Subcutaneous abdominal adipose tissue (tissue), 5 donors: Measurements from ENCODE around the gene PEX14.
"Not testable (repeated sequence)": the region's sequence is repeated elsewhere in the genome, so short reads cannot be mapped to it uniquely, and the experiment has no call there.

ENCODE experiments used
- H3K27ac ChIP-seq: one replicate; pipeline ENCODE4 v1.7.0; 2013; ENCODE audit warnings: low read depth, mild to moderate bottlenecking, inconsistent platforms, low read length, moderate library complexity
- H3K27me3 ChIP-seq, 5 donors: one replicate each; pipeline ENCODE4 v1.7.0; 2013; ENCODE audit warnings: low read length in 5 of 5, inconsistent platforms in 1 of 5; ENCODE audit not compliant: control insufficient read depth in 5 of 5, insufficient read depth in 4 of 5
- H3K36me3 ChIP-seq, 5 donors: one replicate each; pipeline ENCODE4 v1.7.0; 2013; ENCODE audit warnings: low read length in 5 of 5; ENCODE audit not compliant: control insufficient read depth in 5 of 5, insufficient read depth in 5 of 5
- H3K4me1 ChIP-seq, 5 donors: one replicate each; pipeline ENCODE4 v1.7.0; 2013; ENCODE audit warnings: low read length in 5 of 5, mild to moderate bottlenecking in 3 of 5, moderate library complexity in 1 of 5; ENCODE audit not compliant: control insufficient read depth in 5 of 5, insufficient read depth in 5 of 5
- H3K4me3 ChIP-seq, 5 donors: one replicate each; pipeline ENCODE4 v1.7.0; 2013; ENCODE audit warnings: low read length in 5 of 5, low read depth in 1 of 5
- H3K9ac ChIP-seq, 5 donors: one replicate each; pipeline ENCODE4 v1.7.0; 2013; ENCODE audit warnings: low read length in 5 of 5, mild to moderate bottlenecking in 4 of 5, moderate library complexity in 3 of 5
- H3K9me3 ChIP-seq, 5 donors: one replicate each; pipeline ENCODE4 v1.7.0; 2013; ENCODE audit warnings: low read length in 5 of 5; ENCODE audit not compliant: control insufficient read depth in 5 of 5
- donor health status: healthy.
- donor health status: healthy.
- donor health status: healthy.
- donor health status: healthy.
- donor health status: healthy.

PEX14 gene

GRCh38 chr1:10474613-10475507 is at the start of gene PEX14:
PEX14 (plus strand) TSS chr1:10474950; CDS start chr1:10474967, 17 bp downstream.
- peak within 1 kb of the TSS; percentile 81 to 96 (median 89) for H3K4me3 ChIP-seq
- peak within 1 kb of the TSS; percentile 21 to 95 (median 92) for H3K9ac ChIP-seq
- H3K9me3 ChIP-seq = no peaks in the 10 kb centered on the region
- H3K36me3 ChIP-seq = peaks cover 0 to 3% (median 0%) of the 10 kb centered on the region in 5 donors
- no peaks in the 10 kb centered on the region for H3K27me3 ChIP-seq
- peaks cover 8 to 65% (median 45%) of the 10 kb centered on the region in 5 donors for H3K4me1 ChIP-seq
- H3K27ac ChIP-seq = peak within 1 kb of the TSS; percentile 90

- not testable (repeated sequence) for H3K27ac ChIP-seq, H3K9me3 ChIP-seq, H3K36me3 ChIP-seq, H3K27me3 ChIP-seq, H3K9ac ChIP-seq, H3K4me3 ChIP-seq
- H3K4me1 ChIP-seq = peaks cover 6 to 27% (median 22%) of the 10 kb centered on the region in 5 donors
Observed at GRCh38 chr1:10425826-10426534, 48.8 kb upstream of the PEX14 start.

GRCh38 chr1:10426535-10426848 is 48.3 kb upstream of the PEX14 start:
- H3K27ac ChIP-seq, H3K4me3 ChIP-seq, H3K9ac ChIP-seq, H3K36me3 ChIP-seq, H3K27me3 ChIP-seq, H3K9me3 ChIP-seq: not testable (repeated sequence)
- H3K4me1 ChIP-seq = peaks cover 8 to 32% (median 27%) of the 10 kb centered on the region in 5 donors

- no peak overlapping the region for H3K4me3 ChIP-seq
Observed at GRCh38 chr1:10428984-10429383, 45.8 kb upstream of the PEX14 start.

GRCh38 chr1:10429868-10430215 is 44.9 kb upstream of the PEX14 start:
- Histone ChIP-seq H3K4me3 (peak overlapping the region; percentile 79 to 95 (median 90)), H3K27ac (peak overlapping the region; percentile 37), H3K9ac (peak overlapping the region in 3 of 5 donors; percentile 30 to 72 (median 54)), H3K27me3 (no peaks in the 10 kb centered on the region), H3K36me3 (no peaks in the 10 kb centered on the region), H3K9me3 (no peaks in the 10 kb centered on the region), H3K4me1 (peaks cover 6 to 26% (median 21%) of the 10 kb centered on the region in 5 donors)

More at GRCh38 chr1:10428984-10429383, 45.8 kb upstream of the PEX14 start:
- Histone ChIP-seq H3K27me3 (no peaks in the 10 kb centered on the region), H3K4me1 (peaks cover 8 to 29% (median 27%) of the 10 kb centered on the region in 5 donors), H3K36me3 (no peaks in the 10 kb centered on the region), H3K9ac (no peak overlapping the region), H3K9me3 (no peaks in the 10 kb centered on the region), H3K27ac (no peak overlapping the region)

- H3K27ac ChIP-seq = peak within 1 kb of the TSS; percentile 37
- no peaks in the 10 kb centered on the region for H3K27me3 ChIP-seq
- peaks cover 6 to 26% (median 21%) of the 10 kb centered on the region in 5 donors for H3K4me1 ChIP-seq
- peak within 1 kb of the TSS; percentile 79 to 95 (median 90) for H3K4me3 ChIP-seq
- H3K9ac ChIP-seq = peak within 1 kb of the TSS; percentile 44 to 92 (median 83)
- no peaks in the 10 kb centered on the region for H3K9me3 ChIP-seq
- H3K36me3 ChIP-seq = no peaks in the 10 kb centered on the region
Observed at GRCh38 chr1:10430216-10431069, 44.3 kb upstream of the PEX14 start, which contains the start of gene CENPS. CENPS (plus strand) TSS chr1:10430433; CDS start chr1:10430518, 85 bp downstream.

- Histone ChIP-seq H3K4me3 (peak overlapping the region; percentile 79 to 95 (median 90)), H3K27ac (peak overlapping the region; percentile 37), H3K9ac (peak overlapping the region; percentile 44 to 92 (median 83))
Observed at GRCh38 chr1:10431070-10431730, 43.5 kb upstream of the PEX14 start.

GRCh38 chr1:10432910-10433700 is 41.6 kb upstream of the PEX14 start:
- no peak overlapping the region for H3K9ac ChIP-seq
- H3K4me3 ChIP-seq = no peak overlapping the region
- no peaks in the 10 kb centered on the region for H3K36me3 ChIP-seq
- H3K27ac ChIP-seq = no peak overlapping the region
- H3K27me3 ChIP-seq = no peaks in the 10 kb centered on the region
- peaks cover 6 to 23% (median 17%) of the 10 kb centered on the region in 5 donors for H3K4me1 ChIP-seq
- no peaks in the 10 kb centered on the region for H3K9me3 ChIP-seq

More at GRCh38 chr1:10431070-10431730, 43.5 kb upstream of the PEX14 start:
- H3K36me3 ChIP-seq = no peaks in the 10 kb centered on the region
- no peaks in the 10 kb centered on the region for H3K9me3 ChIP-seq
- peaks cover 6 to 26% (median 21%) of the 10 kb centered on the region in 5 donors for H3K4me1 ChIP-seq
- no peaks in the 10 kb centered on the region for H3K27me3 ChIP-seq
